OCI-LY3 (cell line): Measurements from ENCODE around the gene BRMS1.

Source experiments
- EZH2phosphoT487 ChIP-seq: fragments of 200-600 bp; shearing (Covaris generic); IDR thresholded peaks from 2 replicates; pipeline ENCODE4 v1.6.1; 2018; ENCODE audit warnings: antibody characterized with exemption, mixed run types, low read depth
- TF ChIP-seq, protein P1 (sequence below): fragments of 200-600, 300-600 bp; sonication (generic); IDR thresholded peaks from 2 replicates; pipeline ENCODE4 v1.5.1; 2014; ENCODE audit warnings: antibody characterized with exemption, low read length, low read depth

- TF ChIP-seq, protein P1, sequence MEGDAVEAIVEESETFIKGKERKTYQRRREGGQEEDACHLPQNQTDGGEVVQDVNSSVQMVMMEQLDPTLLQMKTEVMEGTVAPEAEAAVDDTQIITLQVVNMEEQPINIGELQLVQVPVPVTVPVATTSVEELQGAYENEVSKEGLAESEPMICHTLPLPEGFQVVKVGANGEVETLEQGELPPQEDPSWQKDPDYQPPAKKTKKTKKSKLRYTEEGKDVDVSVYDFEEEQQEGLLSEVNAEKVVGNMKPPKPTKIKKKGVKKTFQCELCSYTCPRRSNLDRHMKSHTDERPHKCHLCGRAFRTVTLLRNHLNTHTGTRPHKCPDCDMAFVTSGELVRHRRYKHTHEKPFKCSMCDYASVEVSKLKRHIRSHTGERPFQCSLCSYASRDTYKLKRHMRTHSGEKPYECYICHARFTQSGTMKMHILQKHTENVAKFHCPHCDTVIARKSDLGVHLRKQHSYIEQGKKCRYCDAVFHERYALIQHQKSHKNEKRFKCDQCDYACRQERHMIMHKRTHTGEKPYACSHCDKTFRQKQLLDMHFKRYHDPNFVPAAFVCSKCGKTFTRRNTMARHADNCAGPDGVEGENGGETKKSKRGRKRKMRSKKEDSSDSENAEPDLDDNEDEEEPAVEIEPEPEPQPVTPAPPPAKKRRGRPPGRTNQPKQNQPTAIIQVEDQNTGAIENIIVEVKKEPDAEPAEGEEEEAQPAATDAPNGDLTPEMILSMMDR = no peak
- TF ChIP-seq EZH2phosphoT487 = no peak
Observed at GRCh38 chr11:66334605-66335442, 10.1 kb downstream of the BRMS1 start.
